OCI-LY7 (cell line): ENCODE data around the gene PLCD4.

Experiments
- CTCF ChIP-seq: fragments of 200-600 bp; sonication (generic); conservative IDR thresholded peaks from 2 replicates; pipeline ENCODE4 v1.5.1; 2014; ENCODE audit warnings: mild to moderate bottlenecking, antibody characterized with exemption, low read length, moderate library complexity, mixed read lengths
- EZH2phosphoT487 ChIP-seq: fragments of 200-600 bp; sonication (generic); IDR thresholded peaks from 2 replicates; pipeline ENCODE4 v1.6.1; 2018; ENCODE audit warnings: low read depth, borderline replicate concordance, mild to moderate bottlenecking, mixed run types, antibody characterized with exemption, low read length, moderate library complexity, mixed read lengths

- no peak for TF ChIP-seq CTCF
- no peak for TF ChIP-seq EZH2phosphoT487
Observed at GRCh38 chr2:218621007-218621406, 13.3 kb downstream of the PLCD4 start.
